Peyer's patch (tissue), 4 donors: ENCODE measurements around the gene FRMPD4. TPM values are rescaled to one million over a fixed set of nuclear protein-coding genes. Genes with fewer than 3 reads are reported as not detected.

Experiments
- DNase-seq, 3 donors: peaks; one replicate each; pipeline ENCODE4 v3.0.0-alpha.2; 2017 to 2019
- H3K27ac ChIP-seq, 4 donors: fragments of 200-600 bp; sonication (generic); one replicate each; pipeline ENCODE4 v1.5.1; 2016 to 2019
- H3K27me3 ChIP-seq, 2 donors: fragments of 200-600 bp; sonication (generic); one replicate each; pipeline ENCODE4 v1.5.1; 2019
- H3K36me3 ChIP-seq, 3 donors: fragments of 200-600 bp; sonication (generic); one replicate each; pipeline ENCODE4 v1.5.1; 2016 to 2019
- H3K4me1 ChIP-seq, 4 donors: fragments of 200-600 bp; sonication (generic); one replicate each; pipeline ENCODE4 v1.5.1; 2016 to 2019
- H3K4me3 ChIP-seq, 4 donors: fragments of 200-600 bp; sonication (generic); 1 replicate in 3 of 4; 2 replicates in 1 of 4; pipeline ENCODE4 v1.5.1; 2016 to 2019; ENCODE audit warnings: mild to moderate bottlenecking in 1 of 4
- H3K9me3 ChIP-seq, 4 donors: fragments of 200-600 bp; sonication (generic); one replicate each; pipeline ENCODE4 v1.5.1; 2016 to 2019; ENCODE audit warnings: mild to moderate bottlenecking in 1 of 4
- POLR2A ChIP-seq, 2 donors: fragments of 450-650 bp; IDR thresholded peaks; one replicate each; pipeline ENCODE4 v1.5.1; 2017; ENCODE audit warnings: antibody characterized with exemption in 2 of 2, mild to moderate bottlenecking in 2 of 2, moderate library complexity in 2 of 2
- total RNA-seq, 4 donors: library from RNA; depleted of rRNA; stranded (reverse); fragments of >200 nt; gene quantifications; one replicate each; pipeline ENCODE4 v1.1.0, GENCODE V29; 2016
- TF ChIP-seq, protein P1 (sequence below), 6 experiments: fragments of 450-650 bp in 4 of 6; fragments of 200-600 bp in 2 of 6; sonication (generic) in 1 of 6; IDR thresholded peaks; one replicate each; pipeline ENCODE4 v1.5.1; 2017 to 2019; ENCODE audit warnings: antibody characterized with exemption in 6 of 6, mild to moderate bottlenecking in 3 of 6, moderate library complexity in 1 of 6

FRMPD4 gene
- total RNA-seq, 4 donors from 2014 or later: 0.19 TPM; not detected in 3

GRCh38 chrX:12704706-12705105, 566.4 kb downstream of the FRMPD4 start:
- Histone ChIP-seq H3K9me3 (no peaks in the 10 kb centered on the region), H3K27ac (no peak overlapping the region), H3K4me1 (no peaks in the 10 kb centered on the region), H3K27me3 (no peaks in the 10 kb centered on the region), H3K36me3 (no peaks in the 10 kb centered on the region), H3K4me3 (no peak overlapping the region)
- TF ChIP-seq POLR2A (IDR thresholded peaks at IDR 0.05): no peak
- TF ChIP-seq, protein P1, sequence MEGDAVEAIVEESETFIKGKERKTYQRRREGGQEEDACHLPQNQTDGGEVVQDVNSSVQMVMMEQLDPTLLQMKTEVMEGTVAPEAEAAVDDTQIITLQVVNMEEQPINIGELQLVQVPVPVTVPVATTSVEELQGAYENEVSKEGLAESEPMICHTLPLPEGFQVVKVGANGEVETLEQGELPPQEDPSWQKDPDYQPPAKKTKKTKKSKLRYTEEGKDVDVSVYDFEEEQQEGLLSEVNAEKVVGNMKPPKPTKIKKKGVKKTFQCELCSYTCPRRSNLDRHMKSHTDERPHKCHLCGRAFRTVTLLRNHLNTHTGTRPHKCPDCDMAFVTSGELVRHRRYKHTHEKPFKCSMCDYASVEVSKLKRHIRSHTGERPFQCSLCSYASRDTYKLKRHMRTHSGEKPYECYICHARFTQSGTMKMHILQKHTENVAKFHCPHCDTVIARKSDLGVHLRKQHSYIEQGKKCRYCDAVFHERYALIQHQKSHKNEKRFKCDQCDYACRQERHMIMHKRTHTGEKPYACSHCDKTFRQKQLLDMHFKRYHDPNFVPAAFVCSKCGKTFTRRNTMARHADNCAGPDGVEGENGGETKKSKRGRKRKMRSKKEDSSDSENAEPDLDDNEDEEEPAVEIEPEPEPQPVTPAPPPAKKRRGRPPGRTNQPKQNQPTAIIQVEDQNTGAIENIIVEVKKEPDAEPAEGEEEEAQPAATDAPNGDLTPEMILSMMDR (IDR thresholded peaks at IDR 0.05): no peak
- DNase-seq: no peak

DNA sequence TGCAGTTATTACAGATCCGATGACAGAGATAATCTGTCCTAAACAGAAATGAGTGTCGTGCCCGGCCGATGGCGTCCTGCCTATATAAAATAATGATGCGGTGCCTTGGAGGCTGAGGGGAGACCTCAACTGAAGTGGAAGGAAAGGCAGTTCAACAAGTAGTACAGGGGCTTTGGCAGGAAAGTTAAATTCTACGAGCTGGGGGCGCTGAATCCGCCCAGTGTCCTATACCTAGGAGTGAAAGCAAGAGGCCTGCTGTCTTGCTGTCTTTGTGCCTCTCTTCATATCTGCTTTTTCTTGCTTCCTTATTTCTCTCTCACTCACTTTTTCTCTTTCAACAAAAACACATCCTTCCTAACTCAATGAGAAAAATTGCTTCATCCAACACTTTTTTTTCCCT, 570.8 kb downstream of the FRMPD4 start:
- DNase-seq: no peak
- Histone ChIP-seq H3K27ac (no peak overlapping the region), H3K4me1 (no peaks in the 10 kb centered on the region), H3K4me3 (no peak overlapping the region), H3K36me3 (no peaks in the 10 kb centered on the region), H3K9me3 (no peaks in the 10 kb centered on the region), H3K27me3 (no peaks in the 10 kb centered on the region)
- TF ChIP-seq, protein P1 (IDR thresholded peaks at IDR 0.05): no peak
- no peak for TF ChIP-seq POLR2A (IDR thresholded peaks at IDR 0.05)

GRCh38 chrX:12711435-12712040, 573.3 kb downstream of the FRMPD4 start:
- no peaks in the 10 kb centered on the region for H3K4me1 ChIP-seq
- DNase-seq: no peak
- TF ChIP-seq POLR2A (IDR thresholded peaks at IDR 0.05): no peak
- TF ChIP-seq, protein P1 (IDR thresholded peaks at IDR 0.05): no peak

GRCh38 chrX:12716574-12716973, 578.3 kb downstream of the FRMPD4 start:
- Histone ChIP-seq H3K4me1 (no peaks in the 10 kb centered on the region), H3K9me3 (no peaks in the 10 kb centered on the region), H3K27ac (no peak overlapping the region), H3K36me3 (no peaks in the 10 kb centered on the region), H3K4me3 (no peak overlapping the region), H3K27me3 (no peaks in the 10 kb centered on the region)
- no peak for DNase-seq
- TF ChIP-seq POLR2A (IDR thresholded peaks at IDR 0.05): no peak
- TF ChIP-seq, protein P1 (IDR thresholded peaks at IDR 0.05): no peak

More at GRCh38 chrX:12711435-12712040, 573.3 kb downstream of the FRMPD4 start:
- Histone ChIP-seq H3K9me3 (no peaks in the 10 kb centered on the region), H3K27ac (no peak overlapping the region), H3K36me3 (no peaks in the 10 kb centered on the region), H3K27me3 (no peaks in the 10 kb centered on the region), H3K4me3 (no peak overlapping the region)

DNA sequence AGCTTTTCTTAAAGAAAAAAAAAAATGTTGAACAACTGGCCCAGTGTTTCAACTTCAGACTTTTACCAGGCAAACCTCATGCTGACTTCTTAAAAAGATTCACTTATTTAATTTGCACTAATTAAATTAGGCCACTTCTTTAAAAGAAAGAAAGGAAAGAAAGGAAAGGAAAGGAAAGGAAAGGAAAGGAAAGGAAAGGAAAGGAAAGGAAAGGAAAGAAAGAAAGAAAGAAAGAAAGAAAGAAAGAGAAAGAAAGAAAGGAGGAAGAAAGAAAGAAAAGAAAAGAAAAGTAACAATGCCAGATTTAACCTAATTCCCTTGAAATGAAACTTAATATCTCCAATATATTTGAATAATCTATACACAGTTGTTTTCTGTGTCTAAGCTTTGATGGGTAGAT, 581.6 kb downstream of the FRMPD4 start:
- H3K36me3 ChIP-seq: no peaks in the 10 kb centered on the region
- DNase-seq: no peak
- no peak overlapping the region for H3K27ac ChIP-seq
- no peak overlapping the region for H3K4me3 ChIP-seq
- no peaks in the 10 kb centered on the region for H3K9me3 ChIP-seq
- no peaks in the 10 kb centered on the region for H3K27me3 ChIP-seq
- H3K4me1 ChIP-seq: no peaks in the 10 kb centered on the region
- TF ChIP-seq, protein P1 (IDR thresholded peaks at IDR 0.05): no peak
- TF ChIP-seq POLR2A (IDR thresholded peaks at IDR 0.05): no peak

GRCh38 chrX:12721042-12721441, 582.8 kb downstream of the FRMPD4 start:
- DNase-seq: no peak
- no peak overlapping the region for H3K4me3 ChIP-seq
- TF ChIP-seq POLR2A (IDR thresholded peaks at IDR 0.05): no peak
- no peaks in the 10 kb centered on the region for H3K9me3 ChIP-seq
- H3K27me3 ChIP-seq: no peaks in the 10 kb centered on the region
- H3K4me1 ChIP-seq: no peaks in the 10 kb centered on the region
- no peak overlapping the region for H3K27ac ChIP-seq
- H3K36me3 ChIP-seq: no peaks in the 10 kb centered on the region
